T-helper 2 cell treated with Interferon-gamma antibody and Interleukin-4, amounts not matched to agents 5 μg/mL and 100 μg/mL, for 36 hours (primary cell): Measurements from ENCODE around the gene SYTL2.
"Not testable (repeated sequence)": the region's sequence is repeated elsewhere in the genome, so short reads cannot be mapped to it uniquely, and the experiment has no call there.

Experiments used
- DNase-seq: peaks from one replicate; pipeline ENCODE4 v3.0.0; 2021; ENCODE audit warnings: low spot score
- H3K27ac Mint-ChIP-seq: one replicate; pipeline ENCODE4 v1.8.0; 2021; ENCODE audit warnings: mild to moderate bottlenecking, mixed read lengths
- H3K27me3 Mint-ChIP-seq: one replicate; pipeline ENCODE4 v1.8.0; 2021; ENCODE audit warnings: low read depth, mixed read lengths
- H3K36me3 Mint-ChIP-seq: one replicate; pipeline ENCODE4 v1.8.0; 2021; ENCODE audit warnings: low read depth, mixed read lengths
- H3K4me1 Mint-ChIP-seq: one replicate; pipeline ENCODE4 v1.8.0; 2021; ENCODE audit warnings: low read depth, mixed read lengths
- H3K4me3 Mint-ChIP-seq: one replicate; pipeline ENCODE4 v1.8.0; 2022; ENCODE audit warnings: mild to moderate bottlenecking, moderate library complexity, mixed read lengths
- H3K9me3 Mint-ChIP-seq: one replicate; pipeline ENCODE4 v1.8.0; 2021; ENCODE audit warnings: mixed read lengths

Gene SYTL2

DNA sequence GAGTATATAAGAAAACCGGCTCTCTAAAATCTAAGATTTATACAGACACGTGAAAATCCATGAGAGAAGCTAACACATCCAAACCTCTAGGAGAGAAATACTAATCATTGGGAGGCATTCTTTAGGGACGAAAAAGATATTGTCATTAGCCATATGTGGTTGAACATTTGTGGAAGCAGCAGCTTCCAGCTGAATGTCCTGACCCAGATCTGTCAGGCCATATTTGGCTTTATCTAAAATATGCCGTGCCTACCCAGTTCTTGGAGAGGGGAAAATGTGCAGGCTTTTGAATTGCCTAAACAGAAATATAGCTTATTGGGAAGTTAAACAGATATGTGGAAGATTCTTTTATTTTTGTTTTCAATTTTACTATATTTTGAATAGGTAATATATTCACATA lies 131.4 kb downstream of the SYTL2 start:
- H3K36me3 Mint-ChIP-seq = peaks cover 1% of the 10 kb centered on the region
- peaks cover 12% of the 10 kb centered on the region for H3K27me3 Mint-ChIP-seq
- no peaks in the 10 kb centered on the region for H3K9me3 Mint-ChIP-seq
- no peak overlapping the region for H3K27ac Mint-ChIP-seq
- peaks cover 15% of the 10 kb centered on the region for H3K4me1 Mint-ChIP-seq
- no peak for DNase-seq
- no peak overlapping the region for H3K4me3 Mint-ChIP-seq

- DNase-seq = no peak
- Mint-ChIP-seq H3K27me3 (no peaks in the 10 kb centered on the region), H3K4me1 (peaks cover 5% of the 10 kb centered on the region), H3K36me3 (peaks cover 3% of the 10 kb centered on the region), H3K27ac (no peak overlapping the region), H3K4me3 (no peak overlapping the region), H3K9me3 (peaks cover 11% of the 10 kb centered on the region)
Measured at GRCh38 chr11:85673393-85673792, 137.5 kb downstream of the SYTL2 start.

DNA sequence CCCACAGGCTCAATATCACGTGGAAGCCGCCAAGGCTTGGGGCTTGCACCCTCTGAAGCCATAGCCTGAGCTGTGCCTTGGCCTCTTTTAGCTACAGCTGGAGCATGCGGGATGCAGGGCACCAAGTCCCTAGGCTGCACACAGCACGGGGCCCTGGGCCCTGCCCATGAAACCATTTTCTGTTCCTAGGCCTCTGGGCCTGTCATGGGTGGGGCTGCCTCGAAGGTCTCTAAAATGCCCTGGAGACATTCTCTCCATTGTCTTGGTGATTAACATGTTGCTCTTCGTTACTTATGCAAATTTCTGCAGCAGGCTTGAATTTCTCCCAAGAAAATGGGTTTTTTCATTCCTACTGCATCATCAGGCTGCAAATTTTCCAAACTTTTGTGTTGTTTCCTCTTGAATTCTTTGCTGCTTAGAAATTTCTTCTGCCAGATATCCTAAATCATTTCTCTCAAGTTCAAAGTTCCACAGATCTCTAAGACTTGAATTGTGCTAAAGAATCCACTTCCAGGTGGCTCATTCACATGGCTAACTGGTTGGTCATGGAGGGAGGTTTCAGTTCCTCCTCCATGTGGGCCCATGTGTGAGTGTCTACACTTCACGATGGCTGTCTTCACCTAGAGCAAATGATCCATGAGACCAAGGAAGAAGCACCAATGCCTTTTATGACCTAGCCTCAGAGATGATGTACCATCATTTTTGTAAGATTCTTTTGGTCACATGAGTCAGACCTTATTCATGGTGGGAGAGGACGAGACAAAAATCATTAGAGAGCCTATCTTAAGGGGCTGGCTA lies 138.6 kb downstream of the SYTL2 start:
- Mint-ChIP-seq H3K4me1 (peaks cover 5% of the 10 kb centered on the region), H3K9me3 (peaks cover 11% of the 10 kb centered on the region), H3K27me3 (no peaks in the 10 kb centered on the region), H3K36me3 (peaks cover 3% of the 10 kb centered on the region), H3K4me3 (no peak overlapping the region), H3K27ac (no peak overlapping the region)
- no peak for DNase-seq

DNA sequence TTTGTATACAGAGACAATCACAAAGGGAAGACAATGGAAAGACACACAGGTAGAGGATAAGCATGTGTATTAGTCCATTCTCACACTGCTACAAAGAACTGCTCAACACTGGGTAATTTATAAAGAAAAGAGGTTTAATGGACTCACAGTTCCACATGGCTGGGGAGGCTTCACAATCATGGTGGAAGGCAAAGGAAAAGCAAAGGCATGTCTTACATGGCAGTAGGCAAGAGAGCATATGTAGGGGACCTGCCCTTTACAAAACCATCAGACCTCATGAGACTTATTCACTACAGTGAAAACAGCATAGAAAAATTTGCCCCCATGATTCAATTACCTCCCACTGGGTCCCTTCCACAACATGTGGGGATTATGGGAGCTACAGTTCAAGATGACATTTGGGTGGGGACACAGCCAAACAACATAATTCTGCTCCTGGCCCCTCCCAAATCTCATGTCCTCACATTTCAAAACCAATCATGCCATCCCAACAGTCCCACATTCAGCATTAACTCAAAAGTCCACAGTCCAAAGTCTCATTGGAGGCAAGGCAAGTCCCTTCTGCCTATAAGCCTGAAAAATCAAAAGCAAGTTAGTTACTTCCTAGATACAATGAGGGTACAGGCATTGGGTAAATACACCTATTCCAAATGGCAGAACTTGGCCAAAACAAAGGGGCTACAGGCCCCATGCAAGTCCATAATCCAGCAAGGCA lies 139.8 kb downstream of the SYTL2 start:
- H3K4me1 Mint-ChIP-seq, H3K4me3 Mint-ChIP-seq, H3K27me3 Mint-ChIP-seq, H3K36me3 Mint-ChIP-seq, H3K27ac Mint-ChIP-seq, DNase-seq: not testable (repeated sequence)
- peaks cover 11% of the 10 kb centered on the region for H3K9me3 Mint-ChIP-seq

- peaks cover 5% of the 10 kb centered on the region for H3K9me3 Mint-ChIP-seq
- no peak overlapping the region for H3K4me3 Mint-ChIP-seq
- H3K36me3 Mint-ChIP-seq = peaks cover 14% of the 10 kb centered on the region
- no peak overlapping the region for H3K27ac Mint-ChIP-seq
- peaks cover 10% of the 10 kb centered on the region for H3K4me1 Mint-ChIP-seq
- H3K27me3 Mint-ChIP-seq = no peaks in the 10 kb centered on the region
- DNase-seq = no peak
Measured at GRCh38 chr11:85668157-85668556, 142.8 kb downstream of the SYTL2 start.

DNA sequence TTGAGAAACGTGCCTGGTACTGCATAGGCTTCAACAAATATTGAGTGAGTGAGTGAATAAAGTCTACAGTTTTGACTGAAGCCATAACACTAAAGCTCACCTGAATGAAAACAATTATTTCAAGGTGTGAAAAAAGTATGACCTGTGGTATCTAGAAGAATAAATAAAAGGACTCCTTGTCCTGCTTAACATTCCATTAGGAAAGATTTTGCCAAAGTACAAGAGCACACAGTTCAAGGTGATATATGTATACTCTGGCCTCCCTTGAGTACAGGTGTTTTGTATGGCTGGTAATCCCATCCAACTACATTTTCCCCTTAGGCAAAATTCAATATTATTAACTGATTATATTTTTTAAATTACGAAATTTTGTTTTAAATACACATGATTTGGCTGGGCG lies 144.3 kb downstream of the SYTL2 start:
- Mint-ChIP-seq H3K27me3 (no peaks in the 10 kb centered on the region), H3K27ac (no peak overlapping the region), H3K36me3 (peaks cover 26% of the 10 kb centered on the region), H3K9me3 (no peaks in the 10 kb centered on the region), H3K4me1 (peaks cover 16% of the 10 kb centered on the region), H3K4me3 (no peak overlapping the region)
- no peak for DNase-seq

DNA sequence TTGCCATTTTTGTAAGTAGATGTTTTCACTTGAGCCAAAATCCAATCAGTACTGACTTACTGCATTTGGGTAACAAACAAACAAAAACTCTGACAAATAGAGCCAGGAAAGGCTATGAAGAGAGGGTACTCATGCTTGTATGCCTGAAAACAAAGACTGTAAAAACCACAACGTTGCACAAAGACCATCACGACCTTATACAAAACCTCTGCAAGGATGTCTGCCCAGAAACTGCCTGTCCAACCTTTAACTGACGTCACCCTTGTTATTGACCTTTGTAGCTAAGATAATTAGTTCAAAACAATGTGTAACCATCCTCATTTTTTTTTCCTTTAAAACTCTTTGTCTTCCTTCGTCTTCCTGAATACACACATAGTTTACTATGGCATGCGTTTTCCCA lies 145.2 kb downstream of the SYTL2 start:
- no peak for DNase-seq
- peak overlapping the region; percentile 29 for H3K4me3 Mint-ChIP-seq
- H3K36me3 Mint-ChIP-seq = peaks cover 32% of the 10 kb centered on the region
- peaks cover 24% of the 10 kb centered on the region for H3K4me1 Mint-ChIP-seq
- no peaks in the 10 kb centered on the region for H3K27me3 Mint-ChIP-seq
- H3K9me3 Mint-ChIP-seq = no peaks in the 10 kb centered on the region
- peak overlapping the region; percentile 13 for H3K27ac Mint-ChIP-seq

- DNase-seq = peak; percentile 95
- Mint-ChIP-seq H3K4me3 (peak within 1 kb of the TSS; percentile 98), H3K36me3 (peaks cover 41% of the 10 kb centered on the region), H3K27ac (peak within 1 kb of the TSS; percentile 99), H3K9me3 (no peaks in the 10 kb centered on the region), H3K27me3 (no peaks in the 10 kb centered on the region), H3K4me1 (peaks cover 32% of the 10 kb centered on the region)
Measured at GRCh38 chr11:85664615-85665481, 146.1 kb downstream of the SYTL2 start, which contains the start of gene CREBZF. CREBZF (minus strand) TSS chr11:85665129; CDS start chr11:85664875, 254 bp downstream.

DNA sequence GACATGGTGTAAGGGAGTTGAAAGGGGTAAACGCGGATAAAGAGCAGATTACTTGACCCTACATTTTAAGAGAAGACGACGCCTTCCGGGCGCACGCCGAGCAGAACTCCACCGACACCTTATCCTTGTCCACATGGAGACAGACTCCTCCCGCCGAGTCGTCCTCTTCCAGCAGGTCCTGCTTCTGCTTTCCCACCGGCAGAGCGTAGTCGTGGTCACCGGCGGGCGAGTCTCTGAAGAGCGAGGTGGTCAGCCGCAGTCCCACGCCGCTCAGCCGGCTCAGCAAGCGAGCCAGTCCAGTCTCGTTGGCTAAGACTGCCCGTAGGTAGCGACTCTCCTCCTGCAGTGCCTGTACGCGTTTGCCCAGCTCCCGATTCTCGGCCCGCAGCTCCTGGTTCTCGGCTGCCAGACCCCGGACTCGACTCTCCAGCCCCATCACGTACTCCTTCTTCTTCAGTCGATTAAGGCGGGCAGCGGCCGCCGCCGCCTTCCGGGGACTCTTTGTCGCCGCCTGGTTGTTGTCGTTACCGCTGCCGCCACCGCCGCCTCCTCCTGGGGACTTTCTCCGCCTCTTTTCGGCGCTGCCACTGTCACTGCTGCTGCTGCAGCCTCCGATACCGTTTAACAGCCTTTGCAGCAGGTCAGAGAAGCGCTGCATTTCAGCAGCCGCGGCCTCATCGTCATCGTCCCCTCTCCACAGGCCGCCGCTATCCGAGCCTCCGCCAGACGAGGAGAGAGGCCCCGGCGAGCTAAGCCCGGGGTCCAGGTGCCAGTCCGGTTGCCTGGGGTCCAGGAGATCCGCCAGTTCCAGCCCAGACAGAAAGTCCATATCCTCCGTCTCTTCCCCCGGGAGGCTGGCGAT lies 147.0 kb downstream of the SYTL2 start:
- no peaks in the 10 kb centered on the region for H3K9me3 Mint-ChIP-seq
- H3K27me3 Mint-ChIP-seq = no peaks in the 10 kb centered on the region
- DNase-seq = peak; percentile 86
- H3K27ac Mint-ChIP-seq = peak overlapping the region; percentile 99
- H3K36me3 Mint-ChIP-seq = peaks cover 50% of the 10 kb centered on the region
- H3K4me1 Mint-ChIP-seq = peaks cover 38% of the 10 kb centered on the region
- peak overlapping the region; percentile 98 for H3K4me3 Mint-ChIP-seq

DNA sequence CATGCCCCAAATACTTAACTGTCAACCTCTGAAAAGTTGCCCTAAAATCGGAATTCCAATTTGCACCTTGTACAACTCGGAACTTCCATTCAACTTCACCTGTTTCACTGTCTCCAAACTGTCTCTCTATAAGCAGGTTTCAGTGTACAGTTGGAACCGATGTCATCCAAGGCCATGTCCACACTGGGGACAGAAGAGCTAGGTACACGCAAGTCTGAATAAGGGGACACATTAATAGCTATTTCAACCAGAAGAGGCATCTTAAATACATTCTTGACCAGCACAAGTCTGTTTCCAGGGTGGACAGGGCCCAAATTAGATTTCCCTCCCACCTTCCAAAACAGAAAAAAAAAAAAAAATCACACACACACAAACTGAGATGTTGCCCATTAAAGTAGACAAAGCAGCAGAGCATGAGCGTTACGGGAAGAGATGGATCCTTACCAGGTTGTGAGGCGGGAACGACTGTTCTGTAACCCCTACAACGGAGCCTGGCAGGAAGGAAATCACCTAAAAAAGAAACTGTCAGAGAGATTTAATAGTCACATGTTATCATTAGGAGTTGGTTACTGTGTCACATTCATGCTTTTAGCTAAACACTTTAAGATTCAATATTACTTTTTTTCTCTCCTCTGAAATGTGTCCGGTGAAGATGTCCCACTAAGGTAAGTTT lies 147.7 kb downstream of the SYTL2 start:
- Mint-ChIP-seq H3K9me3 (no peaks in the 10 kb centered on the region), H3K27me3 (no peaks in the 10 kb centered on the region), H3K27ac (peak overlapping the region; percentile 99), H3K4me1 (peaks cover 45% of the 10 kb centered on the region), H3K4me3 (peak overlapping the region; percentile 98), H3K36me3 (peaks cover 56% of the 10 kb centered on the region)
- no peak for DNase-seq

DNA sequence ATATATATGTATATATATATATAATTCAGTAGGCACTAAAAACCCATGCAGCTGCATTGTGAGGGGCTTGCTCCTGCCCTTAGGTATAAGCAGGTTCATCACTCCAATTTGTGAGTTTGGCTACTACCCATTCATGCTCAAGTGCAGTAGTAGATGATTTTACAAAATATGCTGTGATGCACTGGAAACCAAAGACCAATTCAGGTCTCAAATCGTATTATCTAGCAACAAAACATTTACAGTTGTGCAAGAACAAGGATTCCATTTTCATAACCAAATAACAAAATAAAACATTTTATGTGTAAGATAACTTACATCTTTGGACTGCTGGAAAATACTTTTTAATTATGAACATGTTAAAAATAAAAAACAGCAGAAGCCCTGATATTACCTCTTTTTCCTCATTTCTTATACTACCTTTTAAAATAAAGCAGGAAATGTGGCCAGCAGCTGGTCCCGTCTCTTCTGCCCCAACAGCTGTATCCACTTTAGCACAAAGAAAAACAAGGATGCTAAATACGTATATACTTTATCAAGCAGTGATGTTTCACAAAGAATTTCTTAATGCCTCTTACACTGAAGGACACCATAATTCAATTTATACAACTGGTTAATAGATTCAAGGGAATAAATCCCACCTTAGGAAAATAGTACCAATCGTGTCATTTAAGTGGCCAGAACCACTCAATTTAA lies 148.8 kb downstream of the SYTL2 start:
- Mint-ChIP-seq H3K27ac (no peak overlapping the region), H3K4me3 (peak overlapping the region; percentile 98), H3K36me3 (peaks cover 58% of the 10 kb centered on the region), H3K9me3 (no peaks in the 10 kb centered on the region), H3K27me3 (no peaks in the 10 kb centered on the region), H3K4me1 (peaks cover 47% of the 10 kb centered on the region)
- no peak for DNase-seq

- H3K9me3 Mint-ChIP-seq = no peaks in the 10 kb centered on the region
- no peak overlapping the region for H3K27ac Mint-ChIP-seq
- no peaks in the 10 kb centered on the region for H3K27me3 Mint-ChIP-seq
- peaks cover 44% of the 10 kb centered on the region for H3K4me1 Mint-ChIP-seq
- peaks cover 61% of the 10 kb centered on the region for H3K36me3 Mint-ChIP-seq
- no peak overlapping the region for H3K4me3 Mint-ChIP-seq
- DNase-seq = no peak
Measured at GRCh38 chr11:85658180-85658579, 152.8 kb downstream of the SYTL2 start.
